ENCODE data around the gene MIOX. TPM values are rescaled to one million over a fixed set of nuclear protein-coding genes. Genes with fewer than 3 reads are reported as not detected.

The MIOX gene
- total RNA-seq, 1 donor from 2014 or later, result not detected

DNA sequence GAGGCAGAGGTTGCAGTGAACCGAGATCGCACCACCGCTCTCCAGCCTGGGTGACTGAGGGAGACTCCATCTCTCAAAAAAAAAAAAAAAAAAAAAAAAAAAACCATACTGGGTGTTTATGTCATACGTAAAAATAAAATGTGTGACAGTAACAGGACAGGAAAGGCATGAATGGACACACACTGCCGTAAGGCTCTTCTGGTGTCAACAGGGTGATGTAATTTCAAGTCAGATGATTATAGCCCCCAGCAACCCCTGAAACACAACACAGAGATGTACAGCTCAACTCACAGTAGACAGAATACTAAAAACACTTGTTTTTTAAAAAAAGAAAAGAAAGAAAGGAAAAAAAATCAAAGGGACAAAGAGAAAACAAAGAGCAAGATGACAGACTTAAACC is 34.0 kb upstream of the MIOX start:
- no peak for DNase-seq
- Histone ChIP-seq H3K9me3 (replicated peaks) (no peaks in the 10 kb centered on the region), H3K27ac (replicated peaks) (no peak overlapping the region), H3K4me3 (no peak overlapping the region), H3K4me1 (no peaks in the 10 kb centered on the region), H3K36me3 (peaks cover 72% of the 10 kb centered on the region), H3K27me3 (ENCODE audit: low read depth) (no peaks in the 10 kb centered on the region)
- TF ChIP-seq, protein P1, sequence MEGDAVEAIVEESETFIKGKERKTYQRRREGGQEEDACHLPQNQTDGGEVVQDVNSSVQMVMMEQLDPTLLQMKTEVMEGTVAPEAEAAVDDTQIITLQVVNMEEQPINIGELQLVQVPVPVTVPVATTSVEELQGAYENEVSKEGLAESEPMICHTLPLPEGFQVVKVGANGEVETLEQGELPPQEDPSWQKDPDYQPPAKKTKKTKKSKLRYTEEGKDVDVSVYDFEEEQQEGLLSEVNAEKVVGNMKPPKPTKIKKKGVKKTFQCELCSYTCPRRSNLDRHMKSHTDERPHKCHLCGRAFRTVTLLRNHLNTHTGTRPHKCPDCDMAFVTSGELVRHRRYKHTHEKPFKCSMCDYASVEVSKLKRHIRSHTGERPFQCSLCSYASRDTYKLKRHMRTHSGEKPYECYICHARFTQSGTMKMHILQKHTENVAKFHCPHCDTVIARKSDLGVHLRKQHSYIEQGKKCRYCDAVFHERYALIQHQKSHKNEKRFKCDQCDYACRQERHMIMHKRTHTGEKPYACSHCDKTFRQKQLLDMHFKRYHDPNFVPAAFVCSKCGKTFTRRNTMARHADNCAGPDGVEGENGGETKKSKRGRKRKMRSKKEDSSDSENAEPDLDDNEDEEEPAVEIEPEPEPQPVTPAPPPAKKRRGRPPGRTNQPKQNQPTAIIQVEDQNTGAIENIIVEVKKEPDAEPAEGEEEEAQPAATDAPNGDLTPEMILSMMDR (IDR thresholded peaks at IDR 0.05; ENCODE audit: borderline replicate concordance), result no peak
- intact Hi-C loops (cut with micrococcal nuclease), result no loop called here

DNA sequence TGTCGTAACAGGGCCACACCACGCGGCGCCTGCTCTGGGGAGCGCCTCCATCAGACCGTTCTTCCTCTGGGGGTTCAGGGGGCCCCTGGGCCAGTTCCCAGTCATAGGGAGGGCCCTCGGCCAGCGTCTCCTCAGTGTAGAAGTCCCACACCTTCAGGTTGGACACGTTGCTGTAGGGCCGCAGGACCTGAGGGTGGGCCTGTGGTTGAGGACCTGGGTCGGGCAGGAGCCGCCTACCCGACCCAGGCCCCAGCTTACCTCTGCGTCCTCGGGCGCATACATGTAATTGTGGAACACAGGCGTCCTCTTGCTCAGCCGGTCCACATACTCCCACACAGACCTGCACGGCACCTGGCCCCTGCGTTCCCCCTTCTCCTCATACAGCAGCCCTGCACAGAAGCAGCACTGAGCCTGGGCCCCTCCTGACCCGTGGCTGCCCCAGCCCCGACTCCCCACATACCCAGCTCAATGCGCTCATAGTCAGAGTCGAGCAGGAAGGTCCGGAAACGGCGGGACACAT is 32.0 kb upstream of the MIOX start:
- Histone ChIP-seq H3K27ac (replicated peaks) (no peak overlapping the region), H3K27me3 (ENCODE audit: low read depth) (no peaks in the 10 kb centered on the region), H3K36me3 (peaks cover 78% of the 10 kb centered on the region), H3K4me1 (no peaks in the 10 kb centered on the region), H3K4me3 (no peak overlapping the region), H3K9me3 (replicated peaks) (no peaks in the 10 kb centered on the region)
- TF ChIP-seq, protein P1 (IDR thresholded peaks at IDR 0.05; ENCODE audit: borderline replicate concordance), result no peak
- DNase-seq, result no peak
- intact Hi-C loops (cut with micrococcal nuclease), result no loop called here

DNA sequence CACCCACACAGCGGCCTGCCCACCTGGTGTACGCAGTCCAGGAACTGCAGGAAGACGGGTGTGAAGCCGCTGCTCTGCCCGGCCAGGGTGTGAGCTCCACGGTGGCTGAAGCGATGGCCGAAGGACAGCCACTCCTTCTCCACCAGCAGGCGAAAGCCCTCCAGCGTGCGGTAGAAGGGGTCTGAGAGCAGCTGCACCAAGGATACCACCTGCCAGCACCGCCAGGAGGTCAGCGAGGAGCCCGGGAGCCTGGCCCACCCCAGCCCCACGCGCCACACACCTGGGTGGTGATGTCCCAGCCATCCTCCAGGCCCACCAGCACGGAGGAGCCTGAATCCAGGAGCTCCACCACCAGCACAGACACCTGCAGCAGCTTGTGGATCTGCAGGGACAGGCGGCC is 31.5 kb upstream of the MIOX start:
- Histone ChIP-seq H3K4me3 (no peak overlapping the region), H3K4me1 (no peaks in the 10 kb centered on the region), H3K36me3 (peaks cover 78% of the 10 kb centered on the region), H3K9me3 (replicated peaks) (no peaks in the 10 kb centered on the region), H3K27ac (replicated peaks) (no peak overlapping the region), H3K27me3 (ENCODE audit: low read depth) (no peaks in the 10 kb centered on the region)
- TF ChIP-seq, protein P1 (IDR thresholded peaks at IDR 0.05; ENCODE audit: borderline replicate concordance), result no peak
- intact Hi-C loops (cut with micrococcal nuclease), result no loop called here
- no peak for DNase-seq

DNA sequence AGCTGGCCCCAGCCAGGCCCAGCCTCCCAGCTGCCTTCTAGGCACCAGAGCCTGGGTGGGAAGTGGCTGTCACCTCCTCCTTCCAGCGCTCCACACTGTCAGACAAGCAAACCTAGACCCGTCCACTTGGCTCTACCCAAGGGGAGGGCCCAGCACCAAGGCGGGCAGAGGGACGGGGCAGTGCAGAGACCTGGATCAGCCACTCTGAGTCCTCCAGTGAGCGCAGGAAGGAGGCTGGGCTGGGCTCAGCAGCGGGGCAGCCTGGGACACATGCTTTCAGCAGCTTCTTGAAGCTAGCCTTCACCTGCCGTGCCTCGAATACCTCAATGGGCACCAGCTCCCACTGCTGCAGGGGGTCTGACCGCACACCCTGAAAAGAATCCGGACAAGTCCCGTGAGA is 30.6 kb upstream of the MIOX start:
- intact Hi-C loops (cut with micrococcal nuclease), result no loop called here
- Histone ChIP-seq H3K36me3 (peaks cover 80% of the 10 kb centered on the region), H3K4me3 (no peak overlapping the region), H3K4me1 (no peaks in the 10 kb centered on the region), H3K27me3 (ENCODE audit: low read depth) (no peaks in the 10 kb centered on the region), H3K9me3 (replicated peaks) (no peaks in the 10 kb centered on the region), H3K27ac (replicated peaks) (no peak overlapping the region)
- TF ChIP-seq, protein P1 (IDR thresholded peaks at IDR 0.05; ENCODE audit: borderline replicate concordance), result no peak
- no peak for DNase-seq

DNA sequence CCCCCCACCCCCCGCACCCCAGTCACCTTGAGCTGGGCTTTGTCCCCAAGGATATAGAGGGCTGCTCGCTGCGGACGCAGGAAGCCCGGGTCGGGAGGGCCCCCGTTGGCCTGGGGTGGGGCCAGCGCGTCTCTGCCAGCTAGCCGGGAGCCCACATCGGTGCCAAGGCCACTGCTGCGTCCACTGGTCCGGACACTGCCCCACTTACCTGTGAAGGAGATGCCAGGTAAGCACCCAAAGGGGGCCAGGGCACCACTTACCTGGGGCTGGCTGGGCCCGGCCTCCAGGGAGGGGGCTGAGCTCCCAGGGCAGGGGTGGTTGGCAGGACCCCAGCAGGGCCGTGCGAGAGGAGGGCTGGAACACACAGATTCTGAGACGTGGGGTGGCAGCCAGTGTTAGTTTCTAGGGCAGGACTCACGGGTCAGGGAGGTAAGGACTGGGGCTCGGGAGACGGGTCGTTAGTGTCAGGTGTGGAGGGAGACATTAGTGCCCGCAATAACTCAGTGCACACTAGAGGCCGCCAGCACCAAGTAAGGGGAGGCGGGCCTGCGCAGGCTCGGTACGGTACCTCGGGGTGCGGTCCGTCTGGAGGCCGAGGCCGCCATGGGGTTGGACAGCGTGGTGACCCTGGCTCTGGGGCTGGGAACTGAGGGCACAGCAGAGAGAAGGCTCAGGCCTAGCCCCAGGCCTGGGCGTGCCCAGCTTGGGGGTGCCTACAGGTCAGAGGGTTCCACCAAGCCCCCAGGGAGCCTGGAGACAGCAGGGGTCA is 30.0 kb upstream of the MIOX start:
- intact Hi-C loops (cut with micrococcal nuclease), result no loop called here
- no peak for DNase-seq
- TF ChIP-seq, protein P1 (IDR thresholded peaks at IDR 0.05; ENCODE audit: borderline replicate concordance), result no peak
- Histone ChIP-seq H3K4me3 (no peak overlapping the region), H3K9me3 (replicated peaks) (no peaks in the 10 kb centered on the region), H3K4me1 (no peaks in the 10 kb centered on the region), H3K27me3 (ENCODE audit: low read depth) (no peaks in the 10 kb centered on the region), H3K36me3 (peaks cover 81% of the 10 kb centered on the region), H3K27ac (replicated peaks) (no peak overlapping the region)

Data from left ventricle myocardium inferior (tissue), 1 donor.